Activated CD8-positive, alpha-beta memory T cell treated with anti-CD3 and anti-CD28 coated beads, Interleukin-2, amount 50 U/mL, for 24 hours (primary cell): ENCODE measurements around the gene SERPINC1.
"Not testable (repeated sequence)": the region's sequence is repeated elsewhere in the genome, so short reads cannot be mapped to it uniquely, and the experiment has no call there.

Experiments used
- DNase-seq: peaks from one replicate; pipeline ENCODE4 v3.0.0-alpha.2; 2020; ENCODE audit errors: extremely low read depth

SERPINC1 gene

DNA sequence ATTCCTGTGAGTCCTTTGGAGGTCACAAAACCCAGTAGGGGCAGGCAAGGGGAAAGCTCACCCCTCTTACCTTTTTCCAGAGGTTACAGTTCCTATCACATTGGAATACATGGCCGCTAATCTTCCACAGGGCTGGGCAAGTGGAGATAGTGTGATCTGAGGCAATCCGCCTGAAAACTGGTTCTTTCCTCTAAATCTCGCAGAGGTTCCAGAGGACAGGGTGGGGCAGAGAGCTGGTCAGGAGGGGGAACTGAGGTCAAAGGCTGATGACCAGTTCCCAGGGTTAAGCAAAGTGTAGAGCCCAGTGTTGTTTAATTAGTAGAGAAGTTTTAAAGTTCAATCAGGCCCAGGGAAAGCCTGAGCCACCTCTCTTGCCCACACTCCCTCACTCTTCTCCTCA lies at the start of gene SERPINC1:
Gene SERPINC1, minus strand, starts transcription at position 179 of the 400 bp plus-strand sequence. Its CDS starts 68 bp downstream, at position 111.
- DNase-seq = no peak

DNA sequence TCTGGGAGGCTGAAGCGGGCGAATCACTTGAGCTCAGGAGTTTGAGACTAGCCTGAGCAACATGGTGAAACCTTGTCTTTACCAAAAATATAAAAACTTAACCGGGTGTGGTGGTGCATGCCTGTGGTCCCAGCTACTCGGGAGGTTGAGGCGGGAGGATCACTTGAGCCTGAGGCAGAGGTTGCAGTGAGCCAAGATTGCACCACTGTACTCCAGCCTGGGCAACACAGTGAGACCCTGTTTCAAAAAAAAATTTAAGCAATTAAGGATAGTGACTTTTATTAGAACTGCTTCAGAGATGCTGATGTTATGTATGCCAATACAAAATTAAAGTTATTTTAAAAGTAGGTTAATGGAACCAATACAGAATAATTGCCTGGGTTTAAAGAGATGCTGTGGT lies 48.8 kb upstream of the SERPINC1 start:
- not testable (repeated sequence) for DNase-seq

DNA sequence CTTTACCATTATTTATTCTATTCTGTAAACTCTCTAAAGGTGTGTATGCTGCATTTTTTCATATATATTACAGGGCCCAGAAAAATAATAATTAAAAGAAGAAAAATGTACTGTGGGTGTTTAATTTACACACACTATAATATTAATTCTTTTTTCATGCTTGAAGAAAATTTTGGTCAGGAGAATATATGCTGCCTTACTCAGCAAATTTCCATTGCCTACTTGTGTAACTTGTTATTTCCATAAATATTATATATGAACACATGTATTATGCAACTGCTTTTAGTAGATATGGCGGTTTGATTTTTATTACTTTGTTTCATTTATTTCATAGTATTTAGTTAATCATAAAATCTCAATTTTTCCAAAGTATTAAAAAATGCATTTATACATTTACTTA lies 46.4 kb upstream of the SERPINC1 start:
- no peak for DNase-seq

DNA sequence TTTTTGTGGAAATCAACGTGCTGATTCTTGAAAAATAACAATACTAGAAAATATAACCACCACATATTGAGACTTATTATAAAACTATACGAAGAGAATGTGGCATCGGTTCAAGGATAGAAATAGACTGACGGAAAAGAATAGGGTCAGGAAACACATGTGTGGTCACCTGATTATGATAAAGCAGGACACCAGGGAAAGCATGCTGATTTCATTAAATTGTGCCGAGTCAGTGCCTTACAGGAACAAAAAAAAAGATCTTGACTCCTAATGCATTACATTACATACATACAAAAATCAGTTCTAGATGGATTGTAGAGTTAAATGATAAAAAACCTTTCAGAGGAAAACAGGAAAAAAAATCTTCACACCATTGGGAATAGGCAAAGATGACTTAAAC lies 43.5 kb upstream of the SERPINC1 start:
- DNase-seq = no peak

DNA sequence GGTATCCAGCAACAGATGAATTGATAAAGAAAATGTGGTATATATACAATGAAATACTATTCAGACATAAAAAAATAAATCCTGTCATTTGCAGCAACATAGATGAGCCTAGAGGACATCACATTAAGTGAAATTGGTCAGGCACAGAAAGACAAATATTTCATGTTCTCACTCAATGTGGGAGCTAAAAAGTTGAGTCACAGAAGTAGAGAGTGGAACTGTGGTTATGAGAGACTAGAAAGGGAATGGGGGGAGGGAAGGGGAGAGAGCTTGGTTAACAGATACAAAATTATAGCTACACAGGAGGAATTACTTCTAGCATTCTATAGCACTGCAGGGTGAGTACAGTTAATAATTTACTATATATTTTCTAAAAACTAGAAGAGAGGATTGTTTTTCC lies 37.1 kb upstream of the SERPINC1 start:
- DNase-seq = no peak

DNA sequence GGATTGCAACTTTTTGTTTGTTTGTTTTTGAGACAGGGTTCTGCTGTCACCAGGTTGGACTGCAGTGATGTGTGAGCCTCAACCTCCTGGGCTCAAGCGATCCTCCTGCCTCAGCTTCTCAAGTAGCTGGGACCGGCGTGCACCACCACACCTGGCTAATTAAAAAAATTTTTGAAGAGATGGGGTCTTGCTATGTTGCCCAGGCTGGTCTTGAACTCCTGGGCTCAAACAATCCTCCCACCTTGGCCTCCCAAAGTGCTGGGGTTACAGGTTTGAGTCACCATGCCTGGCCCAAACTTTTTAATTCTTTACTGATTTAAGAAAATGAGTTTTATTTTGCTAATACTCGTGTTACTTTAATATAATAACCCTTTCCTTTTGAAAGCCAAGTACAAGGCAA lies 31.5 kb upstream of the SERPINC1 start:
- no peak for DNase-seq

DNA sequence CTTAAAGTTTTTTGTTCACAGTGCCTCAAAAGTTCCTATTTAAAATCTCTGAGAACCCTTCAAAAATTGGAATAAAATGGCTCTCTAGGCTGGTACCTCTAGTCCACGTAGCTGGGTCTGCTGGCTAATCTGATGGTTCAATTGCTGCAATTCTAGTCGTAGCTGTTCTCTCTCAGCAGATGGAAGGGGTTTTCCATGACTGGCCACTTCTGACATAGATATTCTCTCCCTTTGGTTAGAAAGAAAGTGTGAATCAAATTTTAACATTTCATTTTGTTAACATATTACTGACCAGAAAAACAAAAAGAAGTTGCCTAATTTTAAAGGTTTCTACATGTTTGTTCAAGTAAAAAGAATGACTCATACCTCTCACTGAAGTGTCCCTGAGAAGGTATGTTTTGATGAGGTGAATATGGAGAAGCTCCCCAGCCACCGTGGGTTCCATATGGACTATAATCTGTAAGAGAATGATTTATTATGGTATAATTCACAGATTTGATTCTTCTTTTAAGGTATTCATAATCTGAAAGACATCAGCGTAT lies 29.3 kb upstream of the SERPINC1 start:
- no peak for DNase-seq

DNA sequence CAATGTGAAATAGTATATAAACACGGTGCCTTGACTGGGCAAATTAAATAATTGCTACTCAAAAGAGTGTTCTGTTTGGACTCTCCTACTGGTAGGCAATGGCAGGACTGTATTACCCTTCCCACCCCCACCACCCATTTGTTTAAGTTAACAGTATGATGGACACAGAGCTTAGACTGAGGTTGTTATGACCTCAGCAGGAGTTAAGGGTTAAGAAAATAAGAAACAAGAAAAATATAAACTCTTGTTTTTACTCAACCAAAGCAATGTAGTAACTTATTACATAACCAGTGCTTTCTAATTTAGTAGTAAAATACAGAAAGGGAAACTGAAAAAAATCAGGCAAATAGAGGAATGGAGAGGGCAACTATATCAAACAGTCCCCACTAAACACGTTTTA lies 19.9 kb upstream of the SERPINC1 start:
- DNase-seq = no peak

DNA sequence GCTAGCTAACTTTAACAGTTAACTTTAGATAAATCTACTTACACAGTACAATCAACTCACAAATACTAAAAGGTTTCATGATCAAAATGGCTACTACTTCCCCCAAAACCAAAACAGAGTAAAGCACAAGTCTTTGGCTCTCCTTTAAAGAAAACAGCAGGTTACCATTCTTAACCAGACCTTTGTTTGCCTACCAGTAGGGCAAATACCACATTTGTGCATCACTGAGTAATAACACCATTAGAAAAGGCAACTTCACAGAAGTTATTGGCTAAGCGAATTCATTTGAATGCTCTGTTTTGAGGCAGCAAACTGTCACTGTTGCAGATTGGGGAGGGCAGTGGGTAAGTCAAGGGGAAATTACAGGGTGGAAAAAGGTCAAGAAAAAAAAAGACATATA lies 17.3 kb upstream of the SERPINC1 start:
- no peak for DNase-seq

DNA sequence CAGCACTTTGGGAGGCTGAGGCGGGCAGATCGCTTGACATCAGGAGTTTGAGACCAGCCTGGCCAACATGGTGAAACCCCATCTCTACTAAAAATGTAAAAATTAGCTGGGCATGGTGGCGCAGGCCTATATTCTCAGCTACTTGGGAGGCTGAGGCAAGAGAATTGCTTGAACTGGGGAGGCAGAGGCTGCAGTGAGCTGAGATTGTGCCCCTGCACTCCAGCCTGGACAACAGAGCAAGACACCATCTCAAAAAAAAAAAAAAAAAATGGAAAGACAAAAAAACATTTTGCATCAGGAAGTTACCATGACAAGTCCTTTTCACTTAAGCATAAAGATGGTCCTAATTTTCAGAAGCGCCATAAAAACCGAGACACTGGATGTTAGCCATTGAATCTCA lies 13.4 kb upstream of the SERPINC1 start:
- not testable (repeated sequence) for DNase-seq

DNA sequence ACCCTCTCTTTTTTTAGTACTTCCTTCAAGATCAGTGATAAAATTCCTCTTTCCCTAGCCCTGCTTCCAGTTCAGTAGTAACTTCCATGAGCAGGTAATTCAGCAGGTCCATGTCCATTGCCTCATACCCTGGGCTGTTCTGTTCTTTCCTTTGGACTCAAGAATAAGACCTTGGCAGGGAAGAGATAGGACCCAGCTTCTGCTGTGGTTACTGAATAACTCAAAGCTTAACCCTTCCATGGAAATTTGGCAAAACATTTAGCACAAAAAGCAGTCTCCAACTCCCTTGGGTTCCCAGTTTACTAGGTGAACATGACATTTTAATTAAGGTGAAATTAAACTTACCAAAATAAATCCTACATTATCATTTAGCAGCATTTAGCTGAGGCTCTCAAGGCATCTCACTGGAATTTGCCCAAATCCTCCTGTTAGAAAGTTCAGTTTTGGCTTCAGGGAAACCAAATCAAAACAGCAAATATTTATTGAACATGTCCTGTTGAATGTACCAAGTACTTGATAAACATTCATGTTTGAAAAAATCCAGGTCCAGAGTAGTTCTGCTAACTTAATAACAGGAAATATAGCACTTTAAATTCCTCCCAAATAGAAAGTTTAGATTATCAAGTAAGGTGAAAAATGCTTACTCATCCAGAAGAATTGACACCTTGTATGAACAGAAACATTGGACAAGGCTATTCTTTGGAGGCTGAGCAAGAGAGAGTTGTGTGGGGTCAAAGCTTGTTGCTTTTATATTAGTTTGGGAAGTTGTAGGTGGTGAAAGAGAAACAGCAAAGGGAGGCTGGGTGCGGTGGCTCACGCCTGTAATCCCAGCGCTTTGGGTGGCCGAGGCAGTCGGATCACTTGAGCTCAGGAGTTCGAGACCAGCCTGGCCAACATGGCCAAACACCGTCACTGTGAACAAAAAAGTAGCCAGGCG lies 8.4 kb upstream of the SERPINC1 start:
- DNase-seq = no peak

DNA sequence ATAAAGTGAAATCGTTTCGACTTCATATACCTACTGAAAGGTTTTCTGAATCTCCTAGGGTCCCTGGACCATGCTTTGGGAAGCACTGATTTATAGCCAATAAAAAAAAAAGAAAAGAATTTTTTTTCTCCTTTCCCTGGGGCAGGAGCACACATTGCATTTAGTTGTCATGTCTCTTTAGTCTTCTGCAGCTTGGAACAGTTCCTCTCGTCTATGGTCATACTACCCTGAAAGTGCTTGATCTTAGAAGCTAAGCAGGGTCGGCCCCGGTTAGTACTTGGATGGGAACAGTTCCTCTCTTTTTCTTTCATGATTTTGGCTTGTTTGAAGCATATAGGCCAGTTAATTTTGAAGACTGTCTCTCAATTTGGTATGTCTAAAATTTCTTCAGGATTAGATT lies 3.7 kb upstream of the SERPINC1 start:
- DNase-seq = no peak

DNA sequence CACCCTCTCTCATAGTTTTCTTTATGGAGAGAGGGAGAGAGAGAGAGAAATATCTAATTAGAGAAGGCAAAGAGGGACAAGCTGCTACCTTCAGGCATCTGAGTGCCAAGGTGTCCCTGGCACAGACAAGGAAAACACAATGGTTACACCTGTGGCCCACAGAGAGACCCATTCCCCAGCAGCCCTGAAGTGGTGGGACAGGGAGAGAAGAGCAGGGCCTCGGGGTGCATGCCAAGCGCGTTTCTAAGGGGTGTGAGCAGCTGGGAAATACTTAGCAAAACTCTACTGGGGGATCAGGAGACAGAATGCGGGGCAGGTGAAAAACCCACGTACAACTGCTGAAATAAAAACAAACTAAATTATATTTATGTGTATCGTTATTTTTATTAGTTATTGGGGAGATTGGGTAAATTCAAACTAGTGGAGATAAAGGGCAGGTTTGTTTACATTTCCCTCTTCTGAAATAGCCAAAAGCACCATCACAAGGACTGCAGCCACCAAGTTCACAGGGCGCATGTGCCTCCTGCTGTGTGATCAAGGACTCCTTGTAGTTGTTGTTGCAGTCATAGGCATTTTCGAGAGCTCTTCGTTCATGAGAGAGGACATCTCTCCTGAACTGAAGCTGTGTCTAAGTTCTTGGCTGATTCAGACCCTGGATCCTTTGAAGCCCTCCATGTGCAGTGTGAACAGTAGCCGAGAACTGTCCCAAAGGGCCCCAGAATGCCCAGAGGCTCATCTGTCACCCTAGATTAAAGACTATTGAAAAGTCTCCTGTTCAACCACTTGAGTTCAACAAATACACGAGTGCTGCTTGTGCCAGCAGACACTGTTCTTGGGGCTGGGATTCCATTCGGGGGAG lies 737 bp upstream of the SERPINC1 start:
- no peak for DNase-seq

DNA sequence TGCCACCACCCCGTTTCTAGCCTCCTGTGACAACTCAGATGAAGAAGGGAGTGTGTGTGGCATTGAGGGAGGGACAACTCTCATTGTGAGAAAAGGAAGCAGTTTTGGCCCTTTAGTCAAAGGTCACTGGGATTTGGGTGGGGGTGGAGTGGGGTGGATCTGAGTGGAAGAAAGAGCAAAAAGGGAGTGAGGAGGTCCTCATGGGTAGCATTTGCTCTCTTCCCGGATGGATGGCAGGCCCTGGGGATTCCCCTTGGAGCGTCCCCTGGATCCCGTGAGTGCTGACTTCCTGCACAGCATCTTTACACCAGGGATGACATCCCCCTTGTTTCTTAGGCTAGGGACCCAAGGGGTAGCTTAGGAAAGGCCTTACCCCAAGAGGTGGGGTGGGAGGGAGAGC lies 460 bp downstream of the SERPINC1 start:
- no peak for DNase-seq

DNA sequence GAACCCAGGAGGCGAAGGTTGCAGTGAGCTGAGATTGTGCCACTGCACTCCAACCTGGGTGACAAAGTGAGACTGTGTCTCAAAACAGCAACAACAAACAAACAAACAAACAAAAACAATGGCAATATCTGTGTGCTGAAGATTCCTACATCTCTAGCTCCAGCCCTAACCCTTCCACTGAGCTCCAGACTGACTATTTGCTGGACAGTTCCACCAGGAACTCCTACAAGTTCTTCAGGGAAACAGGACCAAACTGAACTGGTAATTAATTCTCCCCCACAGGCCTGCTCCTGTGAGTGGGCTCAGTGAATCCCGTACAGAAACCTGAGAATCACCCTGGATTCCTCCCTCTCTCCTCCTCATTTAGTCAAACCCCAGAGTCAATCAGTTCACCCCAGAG lies 1.5 kb downstream of the SERPINC1 start:
- DNase-seq = no peak

DNA sequence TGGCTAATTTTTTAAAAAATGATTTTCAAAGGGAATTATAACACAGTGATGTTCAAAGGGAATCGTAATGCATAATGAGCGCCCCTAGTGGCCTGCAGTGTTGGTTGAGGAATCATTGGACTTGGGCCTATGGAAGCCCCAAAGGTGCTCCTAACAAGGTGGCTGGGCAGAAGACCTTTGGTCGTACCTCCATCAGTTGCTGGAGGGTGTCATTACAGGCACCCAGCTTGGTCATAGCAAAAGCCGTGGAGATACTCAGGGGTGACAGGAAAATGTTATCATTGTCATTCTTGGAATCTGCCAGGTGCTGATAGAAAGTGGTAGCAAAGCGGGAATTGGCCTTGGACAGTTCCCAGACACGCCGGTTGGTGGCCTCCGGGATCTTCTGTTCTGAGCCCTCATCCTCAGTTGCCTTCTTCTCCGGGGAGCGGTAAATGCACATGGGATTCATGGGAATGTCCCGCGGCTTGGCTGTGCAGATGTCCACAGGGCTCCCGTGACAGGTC lies 2.7 kb downstream of the SERPINC1 start:
- no peak for DNase-seq

DNA sequence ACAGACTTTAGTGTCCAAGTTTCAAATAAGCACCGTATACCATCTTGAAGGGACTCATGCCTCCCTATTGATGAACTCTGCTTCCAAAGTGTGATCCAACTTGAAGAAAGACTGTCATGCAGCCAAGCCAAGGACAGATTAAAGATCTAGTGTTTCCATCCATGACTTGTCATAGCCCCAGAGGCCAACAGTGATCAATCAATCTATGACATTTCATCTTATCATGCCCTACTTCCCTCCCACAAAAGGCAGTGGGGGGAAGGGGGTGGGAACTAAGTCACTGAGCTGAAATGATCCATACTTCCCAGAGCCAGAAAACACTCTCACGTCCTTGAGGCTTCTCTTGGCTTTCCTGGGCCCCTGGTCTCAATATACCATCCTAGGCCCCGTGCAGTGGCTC lies 4.0 kb downstream of the SERPINC1 start:
- no peak for DNase-seq

DNA sequence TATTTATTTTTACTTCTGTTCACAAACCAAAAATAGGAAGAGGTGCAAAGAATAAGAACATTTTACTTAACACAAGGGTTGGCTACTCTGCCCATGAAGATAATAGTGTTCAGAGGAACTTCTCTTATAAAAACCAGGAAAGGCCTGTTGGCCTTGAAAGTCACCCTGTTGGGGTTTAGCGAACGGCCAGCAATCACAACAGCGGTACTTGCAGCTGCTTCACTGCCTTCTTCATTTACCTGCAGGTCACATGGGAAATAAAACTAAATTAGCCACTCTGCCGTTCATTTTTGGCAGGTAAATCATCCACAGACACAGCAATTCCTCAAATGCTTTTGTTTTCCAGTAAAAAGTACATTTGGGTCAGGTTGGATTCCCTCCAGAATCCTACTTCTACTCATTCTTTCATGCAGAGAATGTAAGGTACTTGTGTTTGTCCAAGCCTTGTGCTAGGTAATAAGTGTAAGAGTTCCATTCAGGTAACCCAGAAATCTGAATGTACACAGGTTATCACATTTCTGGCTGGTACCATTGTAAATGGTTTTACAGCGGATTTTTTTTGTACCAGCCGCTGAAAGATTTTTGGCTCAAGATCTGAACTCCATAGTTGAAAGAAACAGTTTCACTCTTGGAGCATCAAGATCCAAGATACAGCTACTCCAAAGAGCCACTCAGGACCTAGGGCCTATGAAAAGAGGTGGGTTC lies 13.1 kb downstream of the SERPINC1 start:
- DNase-seq = no peak

DNA sequence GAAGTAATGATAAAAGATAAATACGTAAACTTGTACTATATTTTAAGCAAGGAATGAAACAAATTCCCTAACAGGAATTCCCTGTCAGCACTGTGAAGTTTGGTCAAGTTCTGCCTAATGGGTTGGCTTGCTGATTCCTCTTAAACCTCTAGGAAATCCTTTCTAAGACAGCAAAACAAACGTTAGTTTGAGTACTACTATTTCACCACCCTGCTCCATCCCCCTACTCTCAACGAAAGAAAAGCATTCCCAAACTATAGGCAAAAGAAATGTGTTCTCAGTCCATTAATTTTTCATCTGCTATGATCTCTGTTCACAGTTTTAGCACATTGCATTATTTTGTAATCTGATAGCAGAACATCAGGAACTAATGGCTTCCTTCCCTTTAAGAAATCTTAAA lies 16.1 kb downstream of the SERPINC1 start:
- DNase-seq = no peak

DNA sequence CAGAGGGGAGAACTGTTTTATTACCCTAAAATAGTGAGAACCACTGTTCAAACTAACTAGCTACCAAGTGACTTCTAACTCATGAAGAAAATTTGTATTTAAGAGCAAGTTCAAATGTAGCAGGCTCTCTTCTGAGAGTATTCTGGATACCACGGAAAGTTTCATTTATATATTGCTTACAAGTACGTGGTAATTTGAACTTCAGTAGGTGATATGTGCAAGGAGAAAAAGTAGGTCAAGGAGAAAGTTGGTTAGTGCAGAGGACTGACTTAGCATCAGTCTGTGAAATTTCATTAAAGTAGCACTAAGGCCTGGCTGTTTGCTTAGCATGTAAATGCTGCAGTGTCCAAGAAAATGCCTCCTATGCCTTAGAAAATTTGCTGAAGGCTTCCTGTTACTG lies 16.7 kb downstream of the SERPINC1 start:
- no peak for DNase-seq

DNA sequence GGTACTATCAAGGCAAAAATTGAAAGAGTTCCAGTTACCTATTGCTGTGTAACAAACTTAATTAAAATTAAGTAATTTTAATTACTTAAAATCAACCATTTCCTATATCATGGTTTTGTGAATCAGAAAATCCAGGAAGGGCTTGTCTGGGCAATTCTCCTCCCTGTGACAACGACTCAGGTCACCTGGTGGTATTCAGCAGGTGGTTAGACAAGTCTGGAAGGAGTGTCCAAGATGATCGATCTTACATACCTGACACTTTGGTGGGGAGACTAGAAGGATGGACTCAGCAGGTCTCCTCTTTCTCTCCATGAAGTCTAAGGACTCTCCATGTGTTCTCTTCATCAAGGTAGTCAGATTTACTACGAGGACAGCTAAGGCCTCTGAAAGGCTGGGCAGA lies 22.9 kb downstream of the SERPINC1 start:
- no peak for DNase-seq

DNA sequence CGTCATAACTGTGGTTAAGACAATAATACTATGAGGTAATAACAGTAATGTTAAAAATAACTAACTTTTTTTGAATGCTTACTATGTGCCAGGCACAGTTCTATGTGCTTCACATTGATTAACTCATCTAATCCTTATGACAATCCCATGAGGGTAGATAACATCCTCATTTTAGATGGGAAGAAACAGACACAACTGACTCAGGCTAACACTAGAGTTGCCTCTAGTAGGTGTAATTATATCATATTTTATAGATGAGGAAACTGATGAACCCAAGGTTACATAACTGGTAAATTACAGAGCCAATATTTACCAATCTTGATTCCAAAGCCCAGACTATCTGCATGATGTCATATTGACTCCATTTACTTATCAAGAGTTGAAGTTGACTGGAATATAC lies 23.5 kb downstream of the SERPINC1 start:
- DNase-seq = no peak
